PC-3 (cell line): Measurements from ENCODE around the gene PKM. TPM values are rescaled to one million over a fixed set of nuclear protein-coding genes. Genes with fewer than 3 reads are reported as not detected.

Experiments used
- ATAC-seq: fragments of 200-7000 bp; cut with Tn5 transposase; 2 replicates; pipeline ENCODE4 v1.9.1; 2020; ENCODE audit warnings: mild to moderate bottlenecking, moderate library complexity
- BruUV-seq: library from RNA; stranded (reverse); fragments of 400-500 nt; replicated peaks from 2 replicates; lab custom pipeline; 2021; lab: Mats Ljungman, UMichigan
- CTCF ChIA-PET: fragments of 300-600 bp; sonication (Branson Sonifier 250); formaldehyde crosslinking; loops from one replicate; lab custom pipeline; 2022; ENCODE audit warnings: antibody characterized with exemption; lab: Charles Lee
- POLR2A ChIA-PET: fragments of 300-600 bp; sonication (Branson Sonifier 250); formaldehyde crosslinking; loops from one replicate; lab custom pipeline; 2022; ENCODE audit warnings: antibody characterized with exemption; ENCODE audit not compliant: unreplicated experiment; lab: Charles Lee
- DNase-seq: peaks from one replicate; pipeline ENCODE4 v3.0.0-alpha.2; 2015
- H2AFZ ChIP-seq: fragments of 300-600 bp; sonication (generic); 2 replicates; pipeline ENCODE4 v1.6.0; 2016; ENCODE audit warnings: antibody characterized with exemption, low read length
- H3F3A ChIP-seq: fragments of 300-600 bp; sonication (generic); one replicate; pipeline ENCODE4 v1.6.0; 2017; ENCODE audit warnings: antibody characterized with exemption, low read length, control low read depth, mild to moderate bottlenecking; ENCODE audit not compliant: unreplicated experiment
- H3K27ac ChIP-seq: fragments of 300-600 bp; sonication (generic); 2 replicates; pipeline ENCODE4 v1.5.1; 2016; ENCODE audit warnings: mild to moderate bottlenecking, low read length
- H3K27me3 ChIP-seq: fragments of 300-600 bp; sonication (generic); 2 replicates; pipeline ENCODE4 v1.6.1; 2016; ENCODE audit warnings: low read length, mixed read lengths
- H3K36me3 ChIP-seq: fragments of 300-600 bp; sonication (generic); 2 replicates; pipeline ENCODE4 v1.6.1; 2016; ENCODE audit warnings: low read depth, mixed run types, low read length, mixed read lengths
- H3K4me1 ChIP-seq: fragments of 300-600 bp; sonication (generic); 2 replicates; pipeline ENCODE4 v1.5.1; 2016; ENCODE audit warnings: low read length; ENCODE audit not compliant: insufficient read depth
- H3K4me2 ChIP-seq: fragments of 300-600 bp; sonication (generic); 2 replicates; pipeline ENCODE4 v1.6.0; 2016; ENCODE audit warnings: low read length
- H3K4me3 ChIP-seq: fragments of 300-600 bp; sonication (generic); 2 replicates; pipeline ENCODE4 v1.5.1; 2016; ENCODE audit warnings: mild to moderate bottlenecking, low read length, mixed read lengths
- H3K79me2 ChIP-seq: fragments of 300-600 bp; sonication (generic); 2 replicates; pipeline ENCODE4 v1.6.1; 2017; ENCODE audit warnings: low read length, mixed read lengths
- H3K9ac ChIP-seq: fragments of 300-600 bp; sonication (generic); 2 replicates; pipeline ENCODE4 v1.6.0; 2016; ENCODE audit warnings: mild to moderate bottlenecking, low read length
- H3K9me2 ChIP-seq: fragments of 300-600 bp; sonication (generic); replicated peaks from 2 replicates; pipeline ENCODE4 v1.6.1; 2016; ENCODE audit warnings: mixed run types, low read length, mixed read lengths
- H3K9me3 ChIP-seq: fragments of 300-600 bp; sonication (generic); 2 replicates; pipeline ENCODE4 v1.6.1; 2016; ENCODE audit warnings: low read length, mixed read lengths
- H4K20me1 ChIP-seq: fragments of 300-600 bp; sonication (generic); 2 replicates; pipeline ENCODE4 v1.6.1; 2016; ENCODE audit warnings: low read length, mixed read lengths
- EZH2 ChIP-seq: fragments of 300-600 bp; sonication (generic); IDR thresholded peaks from one replicate; pipeline ENCODE4 v1.6.1; 2017; ENCODE audit warnings: antibody characterized with exemption, mild to moderate bottlenecking, low read length; ENCODE audit not compliant: unreplicated experiment
- EZH2phosphoT487 ChIP-seq: fragments of 300-600 bp; sonication (generic); IDR thresholded peaks from 2 replicates; pipeline ENCODE4 v1.6.1; 2018; ENCODE audit warnings: mild to moderate bottlenecking, antibody characterized with exemption, low read length, borderline replicate concordance
- intact Hi-C: fragments of 100-400 bp; cut with micrococcal nuclease; formaldehyde crosslinking; loops from 2 replicates; pipeline ENCODE4 v1.9.0; 2023
- total RNA-seq: library from RNA; depleted of rRNA; stranded (reverse); fragments of >200 nt; gene quantifications from 2 replicates; pipeline ENCODE4 v1.2.3, GENCODE V29; 2014
- TF ChIP-seq, protein P1 (sequence below): fragments of 300-600 bp; sonication (generic); conservative IDR thresholded peaks from 2 replicates; pipeline ENCODE4 v1.5.1; 2017; ENCODE audit warnings: antibody characterized with exemption, low read depth, mild to moderate bottlenecking, low read length

The PKM gene
- total RNA-seq, 1 experiment from 2014 or later: 1,963 TPM

DNA sequence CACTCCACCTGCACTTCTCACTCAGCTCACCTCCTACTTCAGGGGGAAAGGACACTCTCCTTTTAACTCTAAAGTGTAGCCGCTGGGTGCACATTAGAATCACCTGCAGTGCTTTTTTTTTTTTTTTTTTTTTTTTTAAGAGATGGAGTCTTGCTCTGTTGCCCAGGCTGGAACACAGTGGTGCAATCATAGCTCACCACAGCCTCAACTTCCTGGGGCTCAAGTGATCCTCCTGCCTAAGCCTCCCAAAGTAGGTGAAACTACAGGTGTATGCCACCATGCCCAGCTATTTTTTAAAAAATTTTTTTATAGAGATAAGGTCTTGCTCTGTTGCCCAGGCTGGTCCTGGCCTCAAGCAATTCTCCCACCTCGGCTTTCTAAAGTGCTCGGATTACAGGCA is 54.2 kb downstream of the PKM start:
- Histone ChIP-seq H3K36me3 (no peaks in the 10 kb centered on the region), H3K9me3 (no peaks in the 10 kb centered on the region), H3K27ac (no peak overlapping the region), H3F3A (no peaks in the 10 kb centered on the region), H3K27me3 (no peaks in the 10 kb centered on the region), H2AFZ (no peak overlapping the region), H3K9me2 (no peaks in the 10 kb centered on the region), H3K4me2 (no peak overlapping the region), H3K9ac (no peak overlapping the region), H4K20me1 (no peaks in the 10 kb centered on the region), H3K4me3 (no peak overlapping the region), H3K4me1 (no peaks in the 10 kb centered on the region), H3K79me2 (no peaks in the 10 kb centered on the region)
- intact Hi-C loops: no loop called here
- BruUV-seq: no TSS peak
- no peak for DNase-seq
- CTCF ChIA-PET: no interaction called here
- POLR2A ChIA-PET: no interaction called here
- TF ChIP-seq EZH2: no peak
- TF ChIP-seq, protein P1, sequence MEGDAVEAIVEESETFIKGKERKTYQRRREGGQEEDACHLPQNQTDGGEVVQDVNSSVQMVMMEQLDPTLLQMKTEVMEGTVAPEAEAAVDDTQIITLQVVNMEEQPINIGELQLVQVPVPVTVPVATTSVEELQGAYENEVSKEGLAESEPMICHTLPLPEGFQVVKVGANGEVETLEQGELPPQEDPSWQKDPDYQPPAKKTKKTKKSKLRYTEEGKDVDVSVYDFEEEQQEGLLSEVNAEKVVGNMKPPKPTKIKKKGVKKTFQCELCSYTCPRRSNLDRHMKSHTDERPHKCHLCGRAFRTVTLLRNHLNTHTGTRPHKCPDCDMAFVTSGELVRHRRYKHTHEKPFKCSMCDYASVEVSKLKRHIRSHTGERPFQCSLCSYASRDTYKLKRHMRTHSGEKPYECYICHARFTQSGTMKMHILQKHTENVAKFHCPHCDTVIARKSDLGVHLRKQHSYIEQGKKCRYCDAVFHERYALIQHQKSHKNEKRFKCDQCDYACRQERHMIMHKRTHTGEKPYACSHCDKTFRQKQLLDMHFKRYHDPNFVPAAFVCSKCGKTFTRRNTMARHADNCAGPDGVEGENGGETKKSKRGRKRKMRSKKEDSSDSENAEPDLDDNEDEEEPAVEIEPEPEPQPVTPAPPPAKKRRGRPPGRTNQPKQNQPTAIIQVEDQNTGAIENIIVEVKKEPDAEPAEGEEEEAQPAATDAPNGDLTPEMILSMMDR: no peak
- TF ChIP-seq EZH2phosphoT487: no peak
- no peak for ATAC-seq

DNA sequence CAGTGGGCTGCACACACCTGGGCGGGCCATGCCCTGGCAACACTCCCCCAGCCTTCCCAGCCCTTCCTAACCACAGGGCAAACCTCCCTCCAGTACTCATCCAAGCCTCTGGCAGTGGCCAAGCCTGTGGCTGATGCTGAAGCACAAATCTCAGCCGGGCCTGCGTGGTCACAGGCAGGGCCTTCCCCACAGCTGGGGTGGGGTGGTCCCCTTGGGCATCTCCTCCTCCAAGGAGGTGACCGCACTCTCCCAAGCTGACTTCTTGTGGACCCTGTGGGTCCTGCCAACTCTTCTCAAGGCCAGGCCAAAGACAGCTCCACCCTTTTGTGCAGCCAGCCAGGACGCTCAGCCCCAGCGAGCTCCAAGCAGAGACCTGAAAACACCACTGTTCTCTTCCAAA is 54.8 kb downstream of the PKM start:
- intact Hi-C loops: no loop called here
- no peak for ATAC-seq

More for the DNA sequence above, 54.8 kb downstream of the PKM start:
- no peak overlapping the region for H3K4me2 ChIP-seq
- CTCF ChIA-PET: no interaction called here
- H3K9me3 ChIP-seq: no peaks in the 10 kb centered on the region
- H3K4me1 ChIP-seq: no peaks in the 10 kb centered on the region
- H3K27me3 ChIP-seq: no peaks in the 10 kb centered on the region
- no peak for TF ChIP-seq EZH2phosphoT487
- TF ChIP-seq, protein P1: no peak
- TF ChIP-seq EZH2: no peak
- H3K9me2 ChIP-seq: no peaks in the 10 kb centered on the region
- H3K79me2 ChIP-seq: no peaks in the 10 kb centered on the region
- no peaks in the 10 kb centered on the region for H4K20me1 ChIP-seq
- no TSS peak for BruUV-seq
- H3K9ac ChIP-seq: no peak overlapping the region
- no peak overlapping the region for H3K4me3 ChIP-seq
- H3K36me3 ChIP-seq: no peaks in the 10 kb centered on the region
- H3F3A ChIP-seq: no peaks in the 10 kb centered on the region
- H2AFZ ChIP-seq: no peak overlapping the region
- POLR2A ChIA-PET: no interaction called here
- H3K27ac ChIP-seq: no peak overlapping the region
- no peak for DNase-seq
